Suprapubic skin (tissue), 4 donors: Measurements from ENCODE around the gene BORCS6.

Experiments used
- CTCF ChIP-seq, 2 donors: fragments of 200-600 bp in 1 of 2; fragments of 450-650 bp in 1 of 2; sonication (generic) in 1 of 2; IDR thresholded peaks; one replicate each; pipeline ENCODE4 v1.5.1; 2016 to 2019; ENCODE audit warnings: antibody characterized with exemption in 2 of 2, mild to moderate bottlenecking in 1 of 2, moderate library complexity in 1 of 2
- EP300 ChIP-seq: sonication (generic); formaldehyde crosslinking; IDR thresholded peaks from one replicate; pipeline ENCODE4 v1.6.1; 2017; ENCODE audit warnings: antibody characterized with exemption
- POLR2A ChIP-seq, 2 donors: fragments of 450-650 bp; IDR thresholded peaks; one replicate each; pipeline ENCODE4 v1.6.1; 2017; ENCODE audit warnings: antibody characterized with exemption in 2 of 2, mild to moderate bottlenecking in 2 of 2, moderate library complexity in 2 of 2
- POLR2AphosphoS5 ChIP-seq, 3 donors: sonication (generic); formaldehyde crosslinking; IDR thresholded peaks; one replicate each; pipeline ENCODE4 v1.6.1; 2017; ENCODE audit warnings: antibody characterized with exemption in 3 of 3

- TF ChIP-seq POLR2AphosphoS5 (IDR thresholded peaks at IDR 0.05), result no peak
- no peak for TF ChIP-seq CTCF (IDR thresholded peaks at IDR 0.05)
- no peak for TF ChIP-seq EP300
- TF ChIP-seq POLR2A (IDR thresholded peaks at IDR 0.05), result no peak
These were observed 25.2 kb downstream of the BORCS6 start for GRCh38 chr17:8164815-8165131.
